ENCODE results near the gene TBC1D26. TPM values are rescaled to one million over a fixed set of nuclear protein-coding genes. Genes with fewer than 3 reads are reported as not detected.

TBC1D26 gene
- total and polyA plus RNA-seq, 11 donors = not detected

DNA sequence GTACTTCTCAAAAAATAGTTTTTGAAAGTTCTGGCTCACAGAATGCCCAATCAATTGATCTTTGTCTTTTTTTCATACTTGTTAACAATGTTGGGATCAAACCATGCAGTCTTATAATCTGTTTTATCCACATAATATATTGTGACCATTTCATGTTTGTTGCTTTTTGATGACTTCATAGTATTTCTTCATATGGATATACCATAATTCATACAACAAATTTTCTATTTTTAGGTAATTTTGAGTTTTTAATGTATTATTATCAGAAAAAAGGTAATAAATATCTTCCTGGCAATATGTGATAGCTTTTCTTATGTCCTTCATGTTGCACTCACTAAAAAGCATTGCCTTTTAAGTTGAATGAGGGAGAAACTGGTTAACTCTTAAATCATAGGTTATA, 44.8 kb downstream of the TBC1D26 start:
- H3K9me3 ChIP-seq = peaks cover 0 to 16% (median 0%) of the 10 kb centered on the region in 12 donors
- no peak overlapping the region for H3K4me3 ChIP-seq
- no peaks in the 10 kb centered on the region for H3K4me1 ChIP-seq
- DNase-seq (no peak), ATAC-seq (no peak)
- no peaks in the 10 kb centered on the region for H3K27me3 ChIP-seq
- intact Hi-C loops (cut with DNase I) = no loop called here
- no peaks in the 10 kb centered on the region for H3K36me3 ChIP-seq
- TF ChIP-seq POLR2A (IDR thresholded peaks at IDR 0.05) = no peak
- TF ChIP-seq, protein P1, sequence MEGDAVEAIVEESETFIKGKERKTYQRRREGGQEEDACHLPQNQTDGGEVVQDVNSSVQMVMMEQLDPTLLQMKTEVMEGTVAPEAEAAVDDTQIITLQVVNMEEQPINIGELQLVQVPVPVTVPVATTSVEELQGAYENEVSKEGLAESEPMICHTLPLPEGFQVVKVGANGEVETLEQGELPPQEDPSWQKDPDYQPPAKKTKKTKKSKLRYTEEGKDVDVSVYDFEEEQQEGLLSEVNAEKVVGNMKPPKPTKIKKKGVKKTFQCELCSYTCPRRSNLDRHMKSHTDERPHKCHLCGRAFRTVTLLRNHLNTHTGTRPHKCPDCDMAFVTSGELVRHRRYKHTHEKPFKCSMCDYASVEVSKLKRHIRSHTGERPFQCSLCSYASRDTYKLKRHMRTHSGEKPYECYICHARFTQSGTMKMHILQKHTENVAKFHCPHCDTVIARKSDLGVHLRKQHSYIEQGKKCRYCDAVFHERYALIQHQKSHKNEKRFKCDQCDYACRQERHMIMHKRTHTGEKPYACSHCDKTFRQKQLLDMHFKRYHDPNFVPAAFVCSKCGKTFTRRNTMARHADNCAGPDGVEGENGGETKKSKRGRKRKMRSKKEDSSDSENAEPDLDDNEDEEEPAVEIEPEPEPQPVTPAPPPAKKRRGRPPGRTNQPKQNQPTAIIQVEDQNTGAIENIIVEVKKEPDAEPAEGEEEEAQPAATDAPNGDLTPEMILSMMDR (IDR thresholded peaks at IDR 0.05) = no peak
- no peak overlapping the region for H3K27ac ChIP-seq

DNA sequence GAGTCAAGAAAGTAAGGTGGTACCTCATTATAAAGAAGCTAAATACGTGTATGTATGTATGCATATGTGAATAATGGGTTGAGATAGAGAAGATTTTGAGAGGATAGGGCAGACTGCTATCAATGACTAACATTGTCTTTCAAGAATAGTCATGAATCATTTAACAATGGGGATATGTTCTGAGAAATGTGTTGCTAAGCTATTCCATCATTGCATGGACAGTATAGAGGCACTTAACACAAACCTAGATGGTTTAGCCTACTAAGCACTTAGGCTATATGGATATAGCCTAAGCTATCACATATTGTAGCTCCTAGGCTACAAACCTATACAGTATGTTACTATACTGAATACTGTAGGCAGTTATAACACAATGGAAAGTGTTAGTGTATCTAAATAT, 45.2 kb downstream of the TBC1D26 start:
- Histone ChIP-seq H3K27me3 (no peaks in the 10 kb centered on the region), H3K27ac (no peak overlapping the region), H3K36me3 (no peaks in the 10 kb centered on the region), H3K9me3 (peaks cover 0 to 16% (median 0%) of the 10 kb centered on the region in 12 donors), H3K4me1 (peaks cover 0 to 3% (median 0%) of the 10 kb centered on the region in 12 donors), H3K4me3 (no peak overlapping the region)
- intact Hi-C loops (cut with DNase I) = no loop called here
- TF ChIP-seq, protein P1 (IDR thresholded peaks at IDR 0.05) = no peak
- TF ChIP-seq POLR2A (IDR thresholded peaks at IDR 0.05) = no peak
- WGBS, 4 donors = 74 to 83% (median 78%) methylated on average over 1 of the region's 1 CpG
- ATAC-seq (no peak), DNase-seq (no peak)

DNA sequence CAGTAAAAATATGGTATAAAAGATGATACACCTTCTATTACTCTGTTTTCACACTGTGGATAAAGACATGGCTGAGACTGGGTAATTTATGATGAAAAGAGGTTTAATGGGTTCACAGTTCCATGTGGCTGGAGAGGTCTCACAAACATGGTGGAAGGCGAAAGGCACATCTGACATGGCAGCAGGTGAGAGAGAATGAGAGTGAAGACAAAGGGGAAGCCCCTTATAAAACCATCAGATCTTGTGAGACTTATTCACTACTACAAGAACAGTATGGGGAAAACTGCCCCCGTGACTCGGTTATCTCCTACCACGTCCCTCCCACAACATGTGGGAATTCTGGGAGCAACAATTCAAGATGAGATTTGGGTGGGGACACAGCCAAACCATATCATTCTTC, 45.6 kb downstream of the TBC1D26 start:
- peaks cover 0 to 16% (median 0%) of the 10 kb centered on the region in 12 donors for H3K9me3 ChIP-seq
- peaks cover 0 to 7% (median 0%) of the 10 kb centered on the region in 12 donors for H3K4me1 ChIP-seq
- H3K27me3 ChIP-seq = no peaks in the 10 kb centered on the region
- ATAC-seq = no peak
- H3K27ac ChIP-seq = no peak overlapping the region
- no peaks in the 10 kb centered on the region for H3K36me3 ChIP-seq
- no peak for TF ChIP-seq POLR2A (IDR thresholded peaks at IDR 0.05)
- TF ChIP-seq, protein P1 (IDR thresholded peaks at IDR 0.05) = no peak
- intact Hi-C loops (cut with DNase I) = no loop called here
- WGBS, 4 donors = 86 to 95% (median 91%) methylated on average over 4 of the region's 4 CpGs
- DNase-seq = no peak
- H3K4me3 ChIP-seq = no peak overlapping the region

DNA sequence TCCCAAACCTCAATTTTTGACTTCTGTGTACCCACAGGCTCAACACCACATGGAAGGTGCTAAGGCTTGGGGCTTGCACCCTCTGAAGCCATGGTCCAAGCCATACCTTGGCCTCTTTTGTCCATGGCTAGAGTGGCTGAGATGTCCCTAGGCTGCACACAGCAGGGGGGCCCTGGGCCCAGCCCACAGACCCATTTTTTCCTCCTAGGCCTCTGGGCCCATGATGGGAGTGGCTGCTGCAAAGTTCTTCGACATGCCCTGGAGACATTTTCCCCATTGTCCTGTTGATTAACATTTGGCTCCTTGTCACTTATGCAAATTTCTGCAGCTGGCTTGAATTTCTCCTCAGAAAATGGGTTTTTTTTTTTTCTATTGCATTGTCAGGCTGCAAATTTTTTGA, 47.0 kb downstream of the TBC1D26 start:
- H3K9me3 ChIP-seq = peaks cover 0 to 15% (median 0%) of the 10 kb centered on the region in 12 donors
- TF ChIP-seq POLR2A (IDR thresholded peaks at IDR 0.05) = no peak
- TF ChIP-seq, protein P1 (IDR thresholded peaks at IDR 0.05) = no peak
- WGBS, 4 donors = 71 to 91% (median 85%) methylated on average over 1 of the region's 1 CpG
- H3K4me3 ChIP-seq = no peak overlapping the region
- no peaks in the 10 kb centered on the region for H3K27me3 ChIP-seq
- H3K36me3 ChIP-seq = no peaks in the 10 kb centered on the region
- H3K27ac ChIP-seq = no peak overlapping the region
- ATAC-seq = no peak
- intact Hi-C loops (cut with DNase I) = no loop called here
- peaks cover 0 to 13% (median 5%) of the 10 kb centered on the region in 12 donors for H3K4me1 ChIP-seq
- DNase-seq = no peak

All from heart left ventricle (tissue), 16 donors.